Breast epithelium (tissue), 4 donors: ENCODE data around the gene ITGB8. TPM values are rescaled to one million over a fixed set of nuclear protein-coding genes. Genes with fewer than 3 reads are reported as not detected.

Experiments used
- DNase-seq, 2 donors: peaks; one replicate each; pipeline ENCODE4 v3.0.0-alpha.2; 2019; ENCODE audit warnings: low spot score in 2 of 2
- H3K27ac ChIP-seq, 2 donors: fragments of 200-600 bp; sonication (generic) in 1 of 2; one replicate each; pipeline ENCODE4 v1.5.1; 2016 to 2019; ENCODE audit warnings: mild to moderate bottlenecking in 1 of 2
- H3K27me3 ChIP-seq, 2 donors: fragments of 200-600 bp; sonication (generic) in 1 of 2; one replicate each; pipeline versions ENCODE4 v1.5.1 to v1.6.0; 2017 to 2019; ENCODE audit warnings: control low read depth in 1 of 2, mild to moderate bottlenecking in 1 of 2
- H3K36me3 ChIP-seq: fragments of 200-600 bp; one replicate; pipeline ENCODE4 v1.5.1; 2019
- H3K4me1 ChIP-seq, 2 donors: fragments of 200-600 bp; sonication (generic); one replicate each; pipeline ENCODE4 v1.5.1; 2016 to 2019; ENCODE audit warnings: control low read depth in 1 of 2
- H3K4me3 ChIP-seq, 3 donors: fragments of 200-600 bp; sonication (generic); 1 replicate in 2 of 3; 2 replicates in 1 of 3; pipeline ENCODE4 v1.5.1; 2016 to 2019; ENCODE audit warnings: mild to moderate bottlenecking in 3 of 3, moderate library complexity in 2 of 3
- H3K9me3 ChIP-seq, 2 donors: fragments of 200-600 bp; sonication (generic) in 1 of 2; one replicate each; pipeline ENCODE4 v1.5.1; 2016 to 2019; ENCODE audit warnings: control low read depth in 1 of 2
- POLR2A ChIP-seq: fragments of 450-650 bp; IDR thresholded peaks from one replicate; pipeline ENCODE4 v1.6.1; 2016; ENCODE audit warnings: antibody characterized with exemption, mild to moderate bottlenecking, moderate library complexity
- POLR2AphosphoS5 ChIP-seq, 3 donors: sonication (generic); formaldehyde crosslinking; IDR thresholded peaks; one replicate each; pipeline ENCODE4 v1.6.1; 2017; ENCODE audit warnings: antibody characterized with exemption in 3 of 3
- intact Hi-C: fragments of 100-400 bp; cut with DNase I; formaldehyde crosslinking; loops from one replicate; pipeline ENCODE4 v1.15.1; 2023; ENCODE audit warnings: low total_unique reads
- total RNA-seq, 3 donors: library from RNA; depleted of rRNA; stranded (reverse); fragments of >200 nt; gene quantifications; one replicate each; pipeline ENCODE4 v1.1.0, GENCODE V29; 2016
- TF ChIP-seq, protein P1 (sequence below), 3 donors: fragments of 450-650 bp; IDR thresholded peaks; one replicate each; pipeline ENCODE4 v1.5.1; 2016 to 2017; ENCODE audit warnings: antibody characterized with exemption in 3 of 3, mild to moderate bottlenecking in 3 of 3, moderate library complexity in 3 of 3

The ITGB8 gene
- total RNA-seq, 3 donors from 2014 or later: 1.6 to 154 (median 52.1) TPM

DNA sequence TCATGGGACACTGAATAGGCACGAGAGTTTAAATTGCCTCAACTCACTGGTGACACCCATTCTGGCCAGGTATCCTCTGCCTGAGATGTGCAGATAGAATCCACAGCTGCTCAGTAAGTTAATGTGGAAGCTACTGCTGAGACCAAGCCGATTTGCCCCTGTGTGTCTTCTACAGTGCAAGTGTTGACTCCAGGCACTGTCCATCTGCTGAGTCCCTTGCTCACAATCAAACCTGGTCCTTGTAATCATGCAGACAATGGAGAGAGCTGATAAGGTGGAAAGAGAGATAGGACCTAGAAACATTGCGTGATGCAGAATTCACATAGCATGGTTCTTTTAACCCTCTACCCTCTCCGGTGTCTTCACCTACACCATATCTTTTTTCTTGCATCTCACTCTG is 101.4 kb downstream of the ITGB8 start:
- H3K36me3 ChIP-seq: no peaks in the 10 kb centered on the region
- H3K27ac ChIP-seq: no peak overlapping the region
- TF ChIP-seq POLR2A (no peak), POLR2AphosphoS5 (IDR thresholded peaks at IDR 0.05) (no peak)
- TF ChIP-seq, protein P1, sequence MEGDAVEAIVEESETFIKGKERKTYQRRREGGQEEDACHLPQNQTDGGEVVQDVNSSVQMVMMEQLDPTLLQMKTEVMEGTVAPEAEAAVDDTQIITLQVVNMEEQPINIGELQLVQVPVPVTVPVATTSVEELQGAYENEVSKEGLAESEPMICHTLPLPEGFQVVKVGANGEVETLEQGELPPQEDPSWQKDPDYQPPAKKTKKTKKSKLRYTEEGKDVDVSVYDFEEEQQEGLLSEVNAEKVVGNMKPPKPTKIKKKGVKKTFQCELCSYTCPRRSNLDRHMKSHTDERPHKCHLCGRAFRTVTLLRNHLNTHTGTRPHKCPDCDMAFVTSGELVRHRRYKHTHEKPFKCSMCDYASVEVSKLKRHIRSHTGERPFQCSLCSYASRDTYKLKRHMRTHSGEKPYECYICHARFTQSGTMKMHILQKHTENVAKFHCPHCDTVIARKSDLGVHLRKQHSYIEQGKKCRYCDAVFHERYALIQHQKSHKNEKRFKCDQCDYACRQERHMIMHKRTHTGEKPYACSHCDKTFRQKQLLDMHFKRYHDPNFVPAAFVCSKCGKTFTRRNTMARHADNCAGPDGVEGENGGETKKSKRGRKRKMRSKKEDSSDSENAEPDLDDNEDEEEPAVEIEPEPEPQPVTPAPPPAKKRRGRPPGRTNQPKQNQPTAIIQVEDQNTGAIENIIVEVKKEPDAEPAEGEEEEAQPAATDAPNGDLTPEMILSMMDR (IDR thresholded peaks at IDR 0.05): no peak

DNA sequence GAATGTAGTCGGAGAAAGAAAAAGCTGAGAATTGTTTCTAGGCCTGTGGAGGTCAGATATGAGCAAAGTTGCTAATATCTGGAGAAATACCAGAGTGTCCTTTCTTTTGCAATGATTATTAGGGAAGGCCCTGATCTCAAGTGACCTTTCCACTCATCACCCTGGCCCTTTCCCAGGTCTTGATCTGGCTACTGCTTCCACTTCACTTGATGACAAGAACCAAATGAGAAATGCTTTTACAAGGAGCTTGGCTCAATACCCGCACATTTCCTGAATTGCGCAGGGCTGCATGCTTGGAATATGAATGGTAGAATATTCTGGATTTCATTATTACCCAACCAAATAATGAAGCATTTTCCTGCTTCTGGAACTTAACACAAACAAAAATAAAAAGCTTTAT is 104.6 kb downstream of the ITGB8 start:
- Histone ChIP-seq H3K9me3 (no peaks in the 10 kb centered on the region), H3K36me3 (no peaks in the 10 kb centered on the region), H3K4me3 (no peak overlapping the region), H3K27ac (no peak overlapping the region), H3K27me3 (no peaks in the 10 kb centered on the region), H3K4me1 (no peaks in the 10 kb centered on the region)
- DNase-seq: no peak
- TF ChIP-seq POLR2AphosphoS5 (IDR thresholded peaks at IDR 0.05) (no peak), POLR2A (no peak)
- TF ChIP-seq, protein P1 (IDR thresholded peaks at IDR 0.05): no peak
- intact Hi-C loops: no loop called here

More for the DNA sequence above, 101.4 kb downstream of the ITGB8 start:
- intact Hi-C loops: no loop called here
- Histone ChIP-seq H3K27me3 (no peaks in the 10 kb centered on the region), H3K9me3 (no peaks in the 10 kb centered on the region), H3K4me3 (no peak overlapping the region), H3K4me1 (no peaks in the 10 kb centered on the region)
- no peak for DNase-seq

DNA sequence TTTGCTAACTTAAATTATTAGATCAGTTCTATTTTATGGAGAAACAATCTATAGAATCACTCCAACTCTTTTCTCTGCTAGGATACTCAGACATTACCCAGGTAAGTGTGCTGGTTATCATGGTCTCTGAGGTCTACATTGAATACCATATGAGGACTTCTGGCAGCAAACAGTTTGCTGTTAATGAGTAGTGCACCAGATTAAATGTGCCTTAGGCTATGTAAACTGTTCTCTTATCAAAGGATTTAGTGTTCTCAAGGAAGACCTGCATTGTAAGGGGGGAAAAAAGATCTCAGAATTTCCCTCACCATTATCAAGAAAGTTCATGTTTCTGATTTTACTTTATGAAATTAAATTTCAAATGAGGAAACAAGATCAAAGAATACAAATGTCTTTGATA is 107.5 kb downstream of the ITGB8 start:
- Histone ChIP-seq H3K27me3 (no peaks in the 10 kb centered on the region), H3K9me3 (no peaks in the 10 kb centered on the region), H3K36me3 (no peaks in the 10 kb centered on the region), H3K27ac (no peak overlapping the region), H3K4me1 (no peaks in the 10 kb centered on the region), H3K4me3 (no peak overlapping the region)
- TF ChIP-seq POLR2AphosphoS5 (IDR thresholded peaks at IDR 0.05) (no peak), POLR2A (no peak)
- TF ChIP-seq, protein P1 (IDR thresholded peaks at IDR 0.05): no peak
- intact Hi-C loops: no loop called here
- no peak for DNase-seq

DNA sequence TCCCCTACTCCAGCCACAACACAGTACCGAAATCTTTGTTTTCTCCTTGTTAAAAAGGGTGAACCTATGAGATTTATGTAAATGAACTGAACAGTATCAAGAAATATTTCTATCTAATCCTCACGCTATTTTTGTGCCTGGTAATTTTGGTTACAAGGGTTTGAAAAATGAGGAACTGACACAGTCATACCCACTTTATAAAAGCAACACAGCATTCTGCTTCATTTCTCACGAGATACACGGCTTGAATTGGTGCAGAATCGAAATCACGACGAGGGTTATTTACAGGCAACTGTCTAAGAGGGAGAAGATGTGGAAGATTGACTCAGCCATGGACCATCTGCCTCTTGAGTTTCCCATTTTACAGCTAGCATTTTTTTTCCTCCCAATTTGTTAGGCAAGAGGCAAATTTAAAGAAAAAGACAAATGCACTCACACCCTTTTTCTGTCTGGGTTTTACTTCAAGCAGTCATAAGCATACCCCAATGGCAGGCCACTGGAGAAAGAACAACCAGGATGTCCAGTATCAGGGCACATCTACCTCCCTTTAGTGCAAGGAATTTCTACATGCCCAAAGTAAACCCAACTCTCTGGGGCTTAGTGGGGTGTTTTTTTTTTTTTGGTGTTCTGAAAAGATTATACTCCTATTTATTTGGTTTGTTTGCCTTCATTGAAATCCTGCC is 108.1 kb downstream of the ITGB8 start:
- Histone ChIP-seq H3K36me3 (no peaks in the 10 kb centered on the region), H3K4me3 (no peak overlapping the region), H3K27me3 (no peaks in the 10 kb centered on the region), H3K4me1 (no peaks in the 10 kb centered on the region), H3K9me3 (no peaks in the 10 kb centered on the region), H3K27ac (no peak overlapping the region)
- intact Hi-C loops: no loop called here
- no peak for DNase-seq
- TF ChIP-seq POLR2AphosphoS5 (IDR thresholded peaks at IDR 0.05) (no peak), POLR2A (no peak)
- TF ChIP-seq, protein P1 (IDR thresholded peaks at IDR 0.05): no peak

DNA sequence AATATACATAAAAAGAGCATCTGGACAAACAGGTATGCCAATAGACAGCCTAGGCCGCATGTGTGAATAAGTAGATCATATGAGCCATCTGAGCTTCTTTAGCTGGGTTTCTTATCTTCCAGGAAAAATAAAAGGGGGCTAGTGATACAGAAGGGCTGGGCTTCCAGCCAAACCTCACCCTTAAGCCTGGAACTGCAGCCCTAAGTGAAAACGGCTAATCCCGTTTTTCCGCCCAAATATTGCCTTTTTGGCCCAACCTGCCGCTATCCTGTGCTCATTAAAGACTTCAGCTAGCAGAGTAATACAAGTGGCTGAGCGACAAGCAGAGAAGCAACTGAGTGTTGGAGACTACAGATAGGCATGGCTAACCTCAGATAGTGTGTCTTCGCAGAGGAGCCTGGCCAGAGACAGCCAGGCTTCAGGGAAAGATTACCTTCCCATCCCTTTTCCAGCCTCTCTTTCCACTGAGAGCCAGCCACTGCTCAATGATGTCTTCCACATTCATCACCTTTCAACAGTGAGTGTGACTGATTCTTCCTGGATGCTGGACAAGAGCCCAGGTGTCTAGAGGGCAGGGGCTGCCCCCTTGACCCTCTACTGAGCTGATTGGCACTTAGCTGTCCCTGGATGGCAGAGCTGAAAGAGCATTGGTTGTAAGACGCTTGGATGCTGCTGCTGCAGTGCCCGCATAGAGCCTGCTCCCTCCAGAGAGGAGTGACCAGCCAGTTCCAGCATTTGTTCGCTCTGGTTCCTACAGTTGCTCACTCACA is 108.9 kb downstream of the ITGB8 start:
- no peak for DNase-seq
- Histone ChIP-seq H3K4me3 (no peak overlapping the region), H3K27me3 (no peaks in the 10 kb centered on the region), H3K9me3 (peaks cover 0 to under 1% of the 10 kb centered on the region in 2 donors), H3K36me3 (no peaks in the 10 kb centered on the region), H3K27ac (no peak overlapping the region), H3K4me1 (no peaks in the 10 kb centered on the region)
- intact Hi-C loops: no loop called here
- no peak for TF ChIP-seq POLR2A
- no peak for TF ChIP-seq POLR2AphosphoS5 (IDR thresholded peaks at IDR 0.05)
- TF ChIP-seq, protein P1 (IDR thresholded peaks at IDR 0.05): no peak
